GM18907 (cell line): Measurements from ENCODE around the gene TRIO.

Experiments used
- ATAC-seq: cut with Tn5 transposase; IDR thresholded peaks from one replicate; pipeline ENCODE4 v1.9.1; 2021; ENCODE audit warnings: mild to moderate bottlenecking, moderate library complexity; ENCODE audit not compliant: unreplicated experiment

TRIO gene

DNA sequence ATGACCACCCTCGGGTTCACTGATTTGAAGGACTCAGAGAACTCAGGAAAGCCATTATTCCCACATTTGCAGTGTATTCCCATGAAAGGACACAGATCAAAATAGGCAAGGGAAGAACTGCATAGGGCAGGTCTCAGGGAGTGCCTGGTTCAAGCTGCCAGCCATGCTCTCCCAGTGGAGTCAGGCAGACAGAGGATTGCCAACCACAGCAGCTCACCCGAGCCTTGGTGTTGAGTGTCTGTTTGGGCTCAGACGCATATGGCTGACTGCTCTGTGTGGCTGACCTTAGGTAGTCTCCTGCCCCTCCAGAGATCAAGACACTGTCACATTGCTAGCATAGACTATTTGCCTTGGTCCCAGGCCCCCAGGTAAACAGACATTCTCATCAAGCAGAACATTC lies 322.6 kb downstream of the TRIO start:
- no peak for ATAC-seq

DNA sequence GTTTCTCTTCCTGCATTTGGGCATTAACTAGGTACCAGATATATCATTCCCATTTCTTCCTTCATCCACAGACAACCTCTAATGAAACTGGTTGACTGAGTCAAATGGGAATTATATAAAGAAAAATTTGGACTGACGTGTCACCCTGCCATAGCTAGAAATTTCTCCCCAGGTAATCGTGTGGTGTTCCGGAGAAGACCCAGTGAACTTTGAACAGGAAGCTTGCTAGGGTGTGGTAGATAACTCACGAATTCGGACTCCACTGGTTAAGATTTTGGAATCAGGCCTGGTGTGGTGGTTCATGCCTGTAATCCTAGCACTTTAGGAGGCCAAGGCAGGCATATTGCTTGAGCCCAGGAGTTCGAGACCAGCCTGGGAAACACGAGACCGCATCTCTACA lies 324.1 kb downstream of the TRIO start:
- no peak for ATAC-seq

DNA sequence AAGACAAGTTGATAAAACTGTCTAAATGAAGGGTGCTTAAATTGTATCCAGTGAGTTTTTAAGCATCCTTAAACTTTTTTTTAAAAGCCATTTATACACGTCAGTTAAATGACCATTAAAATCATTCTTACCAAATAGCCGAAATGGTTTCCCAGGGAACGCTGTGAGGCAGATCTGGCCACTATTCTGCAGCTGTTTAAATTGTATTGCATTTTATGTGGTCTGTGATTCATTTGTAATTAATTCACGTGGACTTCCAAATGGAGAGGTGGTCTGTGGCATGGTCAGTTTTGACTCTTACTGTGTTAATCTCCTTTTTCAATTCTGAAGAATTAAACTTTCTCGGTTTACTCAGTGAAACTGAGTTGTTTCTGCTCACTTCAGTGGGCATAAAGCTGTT lies 324.7 kb downstream of the TRIO start:
- ATAC-seq = no peak

DNA sequence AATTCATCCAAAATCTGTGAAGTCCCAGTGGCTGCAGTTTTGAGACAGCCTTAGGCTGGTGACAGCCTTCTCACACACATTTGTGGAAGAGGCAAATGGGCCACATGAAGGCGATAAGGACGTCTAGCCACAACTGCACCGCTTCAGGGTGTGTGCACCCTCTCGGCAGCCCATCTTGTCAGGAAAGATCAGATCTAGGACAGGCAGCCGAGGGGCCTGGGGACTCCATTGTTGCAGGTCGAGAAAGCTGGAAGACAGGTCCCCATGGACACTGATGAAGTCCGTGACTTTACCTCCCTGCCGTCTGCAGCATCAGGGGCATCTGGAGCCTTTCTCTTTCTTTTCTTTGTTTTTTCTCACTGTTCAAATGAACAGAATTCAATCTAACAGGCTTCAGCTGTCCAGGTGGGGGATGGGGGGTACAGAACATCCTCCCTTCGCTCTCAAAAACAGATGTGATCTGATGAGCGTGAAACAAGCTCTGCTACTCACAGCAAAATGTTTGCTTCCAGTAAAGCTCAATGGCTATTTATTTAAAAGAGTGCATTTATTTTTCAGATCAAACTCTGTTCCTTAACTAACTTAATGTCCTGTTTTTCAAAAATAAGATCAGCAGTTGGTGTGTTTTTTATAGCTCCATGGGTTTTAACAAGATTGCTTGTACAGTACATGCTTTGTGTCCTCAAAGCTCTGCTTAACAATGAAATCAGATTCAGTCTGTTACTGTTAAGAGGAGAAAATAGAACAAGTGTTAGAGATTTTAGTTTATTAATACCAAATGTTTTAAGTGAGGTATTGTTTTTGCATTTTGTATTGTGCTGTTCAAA lies 326.6 kb downstream of the TRIO start:
- ATAC-seq = no peak

DNA sequence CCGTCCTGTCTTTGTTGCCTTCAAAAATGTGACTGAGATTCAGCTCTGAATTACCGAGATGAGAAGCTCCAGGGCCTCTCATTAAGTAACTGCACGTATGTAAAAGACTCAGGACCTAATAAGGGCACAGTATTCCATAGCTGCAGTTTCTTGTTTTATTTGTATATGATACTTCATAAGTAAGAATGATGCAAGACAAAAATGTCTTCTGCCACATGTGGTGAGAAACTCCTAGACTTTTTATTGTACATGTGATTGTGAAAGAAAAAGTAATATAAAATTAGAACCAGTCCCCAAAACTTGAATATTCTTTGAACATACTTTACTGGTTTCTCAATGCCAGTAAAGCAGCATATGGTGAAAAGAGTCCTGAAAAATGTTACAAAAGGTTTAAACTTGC lies 328.4 kb downstream of the TRIO start:
- no peak for ATAC-seq

DNA sequence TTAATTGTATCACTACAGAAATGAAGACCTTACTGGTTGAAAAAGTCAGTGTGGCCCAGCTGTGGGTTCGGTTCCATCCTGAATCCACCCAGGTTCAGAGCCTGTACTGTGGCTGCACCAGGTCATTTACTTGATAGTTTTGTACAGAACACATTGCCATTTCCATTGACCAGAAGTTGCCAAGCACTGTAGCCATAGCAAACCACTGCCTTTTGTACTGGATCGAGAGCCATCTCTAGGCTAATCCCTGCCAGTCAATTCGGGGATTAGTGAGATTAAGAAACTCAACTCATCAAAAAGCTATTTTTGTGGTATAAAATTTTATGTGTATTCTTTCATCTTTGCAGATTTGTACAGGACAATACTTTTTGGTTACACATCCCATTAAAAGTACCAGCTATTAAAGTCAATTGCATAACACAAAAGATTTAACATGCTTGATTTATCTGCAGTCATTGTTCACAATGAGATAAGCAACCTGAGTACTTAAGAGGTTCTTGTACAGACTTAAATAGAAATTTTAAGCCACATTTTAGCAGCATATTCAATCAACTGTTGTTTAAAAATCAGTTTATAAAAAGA lies 329.9 kb downstream of the TRIO start:
- ATAC-seq = no peak

DNA sequence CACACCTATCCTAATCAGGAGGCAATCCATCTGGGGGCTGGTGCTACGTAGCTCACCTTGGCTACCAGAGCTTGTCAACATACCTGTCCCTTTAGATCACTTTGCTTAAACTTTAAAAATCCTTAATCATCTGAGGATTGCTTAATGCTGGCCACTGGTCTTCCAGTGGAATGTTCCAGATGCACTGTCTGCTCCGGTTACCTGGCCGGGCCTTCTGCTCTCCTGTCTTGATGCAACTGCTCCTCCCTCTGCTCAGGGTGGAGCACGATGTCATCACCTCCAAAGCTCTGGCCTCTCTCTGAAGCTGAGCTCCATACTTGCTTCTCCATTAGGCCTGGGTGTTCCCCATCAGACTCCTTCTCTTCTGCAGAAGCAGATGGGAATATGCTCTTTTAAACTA lies 331.9 kb downstream of the TRIO start:
- ATAC-seq = no peak

DNA sequence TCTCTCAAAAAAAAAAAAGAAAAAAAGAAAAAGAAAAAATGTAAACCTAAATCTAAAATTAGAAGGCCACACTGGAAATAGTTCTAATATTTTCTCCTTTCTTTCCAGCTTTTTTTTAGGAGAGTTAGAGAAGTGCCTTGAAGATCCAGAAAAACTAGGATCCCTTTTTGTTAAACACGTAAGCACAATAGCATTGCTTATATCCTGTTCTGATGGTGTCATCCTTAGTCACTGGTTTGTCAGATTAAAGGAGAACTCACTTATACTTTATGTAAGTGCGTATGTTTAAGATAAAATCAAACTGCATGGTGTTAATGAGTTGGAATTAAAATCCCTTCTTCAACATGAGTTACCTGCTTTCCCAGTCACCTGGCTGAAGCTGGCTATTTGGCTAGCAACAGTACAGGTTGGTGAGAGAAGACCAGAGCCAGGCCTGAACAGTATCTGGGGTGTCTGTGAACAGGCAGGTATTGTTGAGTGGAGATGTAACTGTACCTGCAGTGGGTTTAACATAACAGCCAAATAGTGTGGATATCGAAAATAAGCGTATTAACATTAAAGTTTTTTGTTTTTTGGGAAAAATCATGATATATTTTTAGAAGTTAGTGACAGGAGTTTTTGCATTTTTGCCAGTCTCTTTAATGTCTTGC lies 333.8 kb downstream of the TRIO start:
- no peak for ATAC-seq

DNA sequence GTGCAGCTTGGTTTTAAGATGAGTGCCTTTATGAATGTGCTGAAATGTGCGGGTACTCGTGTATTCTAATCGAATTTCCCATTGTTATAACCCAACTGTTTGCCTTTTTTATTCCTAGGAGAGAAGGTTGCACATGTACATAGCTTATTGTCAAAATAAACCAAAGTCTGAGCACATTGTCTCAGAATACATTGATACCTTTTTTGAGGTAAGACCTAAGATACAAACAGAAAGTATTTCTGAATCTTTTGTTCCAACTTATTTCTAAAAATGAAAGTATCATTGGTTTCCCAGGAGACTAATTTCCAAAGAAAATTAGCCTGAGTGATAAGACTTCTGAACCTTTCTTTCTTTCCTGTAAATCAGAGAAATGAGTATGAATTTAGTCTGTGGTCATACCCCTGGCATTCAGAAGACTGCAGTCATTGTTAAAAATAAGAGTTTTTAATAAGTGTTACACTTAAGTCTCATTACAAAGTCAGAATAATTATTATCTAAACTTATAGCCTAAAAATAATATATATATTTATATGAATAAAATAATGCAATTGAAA lies 336.1 kb downstream of the TRIO start:
- no peak for ATAC-seq

DNA sequence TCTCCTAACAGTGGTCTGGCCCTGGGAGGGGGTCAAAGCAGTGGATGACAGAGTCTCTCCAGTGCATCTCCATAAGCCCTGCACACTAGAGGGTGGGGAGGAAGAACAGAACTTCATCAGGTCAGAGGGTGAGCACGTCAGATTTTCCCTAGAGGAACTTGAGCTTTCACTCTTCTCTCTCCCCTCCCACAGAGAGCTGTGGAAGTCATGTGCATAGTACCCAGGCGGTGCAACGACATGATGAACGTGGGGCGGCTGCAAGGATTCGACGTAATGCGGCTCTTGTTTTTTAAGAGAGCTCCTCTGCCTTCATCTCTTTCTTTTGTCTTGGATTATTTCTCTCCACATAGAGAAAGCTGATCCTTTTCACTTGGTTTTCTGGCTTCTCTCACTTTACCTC lies 338.2 kb downstream of the TRIO start:
- no peak for ATAC-seq

DNA sequence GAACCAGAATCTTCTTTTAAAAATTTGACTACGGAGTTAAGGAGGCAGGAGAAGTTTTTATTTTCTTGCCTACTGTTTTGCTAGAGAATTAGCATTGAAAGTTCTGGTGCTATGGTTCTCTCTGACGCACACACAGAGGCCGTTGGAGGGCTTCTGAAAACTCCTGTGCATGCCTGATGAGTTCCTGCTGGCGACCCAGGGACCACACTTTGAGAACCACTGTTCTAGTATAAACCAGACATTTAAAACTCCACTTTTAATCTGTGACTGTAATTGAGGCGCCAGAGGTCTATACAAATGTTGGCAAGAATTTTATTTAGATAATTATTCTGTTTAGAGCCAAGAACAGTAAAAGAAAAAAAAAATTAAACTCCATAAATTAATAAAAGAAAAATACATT lies 338.9 kb downstream of the TRIO start:
- no peak for ATAC-seq

DNA sequence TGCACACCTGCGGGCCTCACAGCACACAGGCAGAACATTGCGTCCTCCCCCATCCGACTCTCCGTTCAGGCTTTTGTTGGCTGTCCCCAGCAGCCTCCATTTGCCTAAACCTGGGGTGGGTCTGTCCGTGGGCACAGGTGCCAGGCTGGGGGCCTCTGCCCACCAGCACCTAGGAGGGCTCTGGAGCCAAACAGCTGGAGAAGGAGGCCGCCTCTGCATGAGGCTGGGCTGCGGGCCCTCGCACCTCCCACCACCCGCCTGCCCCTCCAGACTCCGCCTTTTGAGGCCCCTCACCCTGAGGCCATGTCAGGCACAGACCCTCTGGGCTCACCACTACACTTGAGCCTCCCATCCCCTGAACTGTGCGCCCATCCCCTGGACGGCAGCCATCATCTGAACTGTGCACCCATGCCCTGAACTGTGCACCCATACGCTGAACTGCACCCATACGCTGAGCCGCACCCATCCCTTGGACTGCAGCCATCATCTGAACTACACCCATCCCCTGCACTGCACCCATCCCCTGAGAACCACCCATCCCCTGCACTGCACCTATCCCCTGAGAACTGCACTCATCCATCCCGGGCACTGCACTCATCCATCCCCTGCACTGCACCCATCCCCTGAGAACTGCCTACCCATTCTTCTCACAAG lies 340.5 kb downstream of the TRIO start:
- no peak for ATAC-seq

DNA sequence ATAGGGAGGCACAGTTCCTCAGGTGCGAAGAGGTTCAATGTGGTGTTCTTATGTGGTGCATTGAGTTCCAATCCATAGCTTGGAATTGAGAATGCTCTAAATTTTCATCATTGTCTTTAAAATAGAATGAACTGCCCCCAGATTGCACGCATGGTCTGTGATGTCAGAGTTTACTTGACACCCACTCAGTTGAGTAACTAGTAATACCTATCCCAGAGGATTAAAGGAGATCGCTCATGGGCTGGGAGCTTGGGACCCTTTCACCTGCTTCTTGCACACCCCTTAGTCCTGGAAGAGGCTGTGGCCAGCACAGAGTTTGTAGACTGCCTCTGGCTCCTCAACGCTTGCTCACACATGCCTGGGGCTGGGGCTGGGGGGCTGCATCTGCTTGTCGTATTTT lies 343.3 kb downstream of the TRIO start:
- no peak for ATAC-seq

DNA sequence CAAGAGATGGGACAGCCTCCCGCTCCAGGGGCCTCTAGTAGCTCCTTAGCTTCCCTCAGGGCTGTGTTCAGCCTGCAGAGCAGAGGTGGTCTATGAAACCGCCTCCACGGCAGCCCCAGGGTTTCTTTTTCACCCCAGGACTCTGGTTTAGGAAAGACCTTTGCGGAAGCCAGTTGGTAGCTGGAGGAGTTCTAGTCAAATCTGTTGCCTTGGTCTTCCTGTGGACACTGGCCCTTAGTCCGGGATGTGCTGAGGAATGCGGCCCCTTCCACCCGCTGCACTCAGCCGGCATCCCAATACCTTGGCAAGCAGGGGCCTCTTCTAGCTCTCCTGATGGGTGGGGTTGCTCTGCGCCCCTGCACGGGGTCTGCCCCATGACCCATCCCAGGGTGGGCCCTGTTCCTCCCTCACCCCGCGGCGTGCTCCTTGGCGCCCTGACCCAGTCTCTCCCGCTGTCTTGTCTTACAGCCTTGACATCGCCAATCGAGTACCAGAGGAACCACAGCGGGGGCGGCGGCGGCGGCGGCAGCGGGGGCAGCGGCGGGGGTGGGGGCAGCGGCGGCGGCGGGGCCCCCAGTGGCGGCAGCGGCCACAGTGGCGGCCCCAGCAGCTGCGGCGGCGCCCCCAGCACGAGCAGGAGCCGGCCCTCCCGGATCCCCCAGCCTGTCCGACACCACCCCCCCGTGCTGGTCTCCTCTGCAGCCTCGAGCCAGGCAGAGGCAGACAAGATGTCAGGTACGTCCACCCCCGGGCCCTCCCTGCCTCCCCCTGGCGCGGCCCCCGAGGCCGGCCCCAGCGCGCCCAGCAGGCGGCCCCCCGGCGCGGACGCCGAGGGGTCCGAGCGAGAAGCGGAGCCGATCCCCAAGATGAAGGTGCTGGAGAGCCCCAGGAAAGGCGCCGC lies 344.1 kb downstream of the TRIO start:
- no peak for ATAC-seq

DNA sequence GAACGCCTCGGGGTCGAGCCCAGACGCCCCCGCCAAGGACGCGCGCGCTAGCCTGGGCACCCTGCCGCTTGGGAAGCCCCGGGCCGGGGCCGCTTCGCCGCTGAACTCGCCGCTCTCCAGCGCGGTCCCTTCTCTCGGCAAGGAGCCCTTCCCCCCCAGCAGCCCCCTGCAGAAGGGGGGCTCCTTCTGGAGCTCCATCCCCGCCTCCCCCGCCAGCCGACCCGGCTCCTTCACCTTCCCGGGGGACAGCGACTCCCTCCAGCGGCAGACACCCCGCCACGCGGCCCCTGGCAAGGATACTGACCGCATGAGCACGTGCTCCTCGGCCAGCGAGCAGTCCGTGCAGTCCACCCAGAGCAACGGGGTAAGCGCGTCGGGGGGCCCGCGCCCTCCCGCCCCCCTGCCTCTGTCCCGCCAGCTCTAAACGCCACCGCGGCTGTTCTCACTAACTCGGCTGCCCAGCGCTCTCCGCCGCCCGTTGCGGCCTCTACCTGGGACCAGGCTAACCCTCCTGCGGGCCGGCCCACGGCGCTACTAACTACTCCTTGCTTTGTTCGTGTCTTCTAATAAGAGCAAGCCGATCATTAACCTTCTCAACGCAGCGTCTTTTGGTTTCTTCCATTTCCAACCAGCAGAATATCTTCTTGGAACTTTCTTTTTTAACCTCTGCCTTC lies 344.9 kb downstream of the TRIO start:
- ATAC-seq = no peak

DNA sequence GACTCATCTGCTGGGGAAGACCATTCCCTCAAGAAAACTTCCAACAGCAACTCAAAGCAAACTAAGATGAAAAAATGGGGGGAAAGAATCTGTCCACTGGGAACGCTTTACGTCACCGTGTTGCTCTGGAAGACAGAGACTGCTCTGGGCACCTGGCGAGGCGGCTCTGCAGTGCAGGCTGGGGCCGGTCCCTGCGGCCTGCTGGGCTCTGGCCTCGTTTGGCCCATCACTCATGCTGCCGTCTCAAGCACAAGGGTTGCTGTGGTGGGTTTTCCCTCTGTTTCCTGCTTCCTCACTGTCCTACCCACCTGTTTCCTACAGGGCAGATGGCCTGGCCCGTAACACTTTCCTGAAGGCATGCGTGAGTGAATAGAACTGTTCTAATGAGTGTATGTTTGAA lies 345.6 kb downstream of the TRIO start:
- ATAC-seq = no peak

DNA sequence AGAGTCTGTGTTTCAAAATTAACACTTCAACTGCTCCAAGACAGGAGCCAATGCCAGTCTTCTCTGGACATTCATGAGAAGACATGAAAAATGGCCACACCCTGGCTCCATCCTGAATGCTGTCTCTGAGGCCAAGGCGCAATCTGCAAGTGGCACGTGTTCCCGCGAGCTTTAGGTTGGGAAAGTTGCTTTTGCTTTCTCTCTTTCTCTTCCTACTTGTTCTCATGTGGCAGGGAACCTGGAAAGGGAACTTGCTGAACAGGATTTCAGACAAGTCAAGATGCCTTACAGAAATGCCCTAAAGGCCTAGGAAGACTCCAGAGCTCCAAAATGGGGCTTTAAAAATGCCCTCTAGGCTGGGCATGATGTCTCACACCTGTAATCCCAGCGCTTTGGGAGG lies 346.5 kb downstream of the TRIO start:
- ATAC-seq = no peak

DNA sequence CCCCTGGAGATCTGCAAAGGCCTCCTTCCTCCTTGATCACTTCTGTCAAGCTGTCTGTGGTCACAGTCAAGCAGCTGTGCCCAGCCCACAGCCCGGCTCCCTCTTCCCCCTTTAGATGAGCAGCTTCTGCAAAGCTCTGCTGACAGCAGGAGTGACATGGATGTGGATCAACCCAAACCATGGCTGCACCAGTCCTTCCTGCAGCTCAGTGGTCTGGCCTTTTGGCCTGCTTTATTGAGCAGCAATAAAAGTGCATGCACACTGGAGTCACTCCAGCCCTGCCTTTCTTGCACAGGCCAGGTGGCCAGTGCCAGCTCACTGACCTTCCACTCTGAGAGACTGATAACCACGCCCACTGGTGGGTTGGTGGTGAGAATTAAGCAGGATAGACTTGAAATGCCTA lies 347.2 kb downstream of the TRIO start:
- no peak for ATAC-seq

DNA sequence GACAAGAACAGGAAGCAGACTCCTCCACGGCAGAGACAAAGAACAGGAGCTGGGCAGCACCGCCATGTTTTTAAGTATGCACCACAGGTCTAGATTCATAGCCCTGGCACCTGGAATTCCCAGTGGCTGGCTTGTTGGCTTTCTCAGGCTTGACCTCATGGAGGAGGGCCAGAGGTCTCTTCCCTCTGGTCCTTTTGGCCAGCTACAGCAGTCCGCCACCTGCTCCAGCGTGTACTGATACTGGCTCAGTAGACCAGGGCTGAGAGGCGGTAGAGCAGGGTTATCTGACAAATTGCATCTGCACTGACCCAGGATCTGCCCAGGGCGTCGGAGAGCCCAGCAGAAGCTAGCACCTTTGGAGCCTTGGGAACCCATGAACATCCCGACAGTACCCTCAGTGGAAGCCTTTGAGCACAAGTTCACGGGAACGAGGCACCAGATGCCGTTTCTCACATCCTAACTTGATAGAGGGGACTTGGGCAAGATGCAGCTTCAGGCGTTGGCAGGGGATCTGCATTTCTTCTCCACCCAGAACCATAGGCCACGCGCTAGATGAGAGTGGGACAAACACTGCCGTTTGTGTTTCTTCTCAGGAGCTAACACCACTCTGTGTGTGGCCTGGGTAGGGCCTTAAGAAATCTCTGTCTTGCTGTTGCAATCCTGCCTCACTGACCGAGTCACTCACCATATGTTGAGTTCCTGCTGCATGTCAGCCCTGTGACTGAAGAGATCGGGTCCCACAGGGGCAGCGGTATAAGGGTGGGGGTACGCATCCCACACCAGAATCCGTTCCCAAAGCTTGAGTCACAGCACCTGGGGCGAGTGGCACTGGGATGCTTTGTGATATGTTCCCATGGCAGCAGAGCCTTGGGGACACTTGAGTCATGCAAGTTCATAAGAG lies 348.1 kb downstream of the TRIO start:
- ATAC-seq = no peak
